GM18873 (cell line): ENCODE measurements around the gene FAM20A.

Source experiments
- ATAC-seq: cut with Tn5 transposase; IDR thresholded peaks from one replicate; pipeline ENCODE4 v1.9.1; 2021; ENCODE audit warnings: mild to moderate bottlenecking, moderate library complexity, moderate number of reproducible peaks; ENCODE audit not compliant: unreplicated experiment, low FRiP score

Gene FAM20A

GRCh38 chr17:68600931-68601564 is at the start of gene FAM20A:
Gene FAM20A, minus strand, starts transcription at chr17:68601367. Its CDS starts 701 bp downstream, at chr17:68600666.
- no peak for ATAC-seq

- no peak for ATAC-seq
Measured at GRCh38 chr17:68649324-68649723, 48.2 kb upstream of the FAM20A start.

- ATAC-seq: no peak
Measured at GRCh38 chr17:68646626-68647526, 45.7 kb upstream of the FAM20A start.

GRCh38 chr17:68642118-68642412 is 40.9 kb upstream of the FAM20A start:
- ATAC-seq: no peak

GRCh38 chr17:68641276-68642117 is 40.3 kb upstream of the FAM20A start:
- ATAC-seq: no peak

- ATAC-seq: no peak
Measured at GRCh38 chr17:68640242-68640989, 39.2 kb upstream of the FAM20A start.

- ATAC-seq: no peak
Measured at GRCh38 chr17:68634345-68634876, 33.2 kb upstream of the FAM20A start.

GRCh38 chr17:68628576-68628957 is 27.4 kb upstream of the FAM20A start:
- no peak for ATAC-seq

- no peak for ATAC-seq
Measured at GRCh38 chr17:68627956-68628575, 26.9 kb upstream of the FAM20A start.

- ATAC-seq: no peak
Measured at GRCh38 chr17:68624381-68624780, 23.2 kb upstream of the FAM20A start.

- ATAC-seq: no peak
Measured at GRCh38 chr17:68623811-68624210, 22.6 kb upstream of the FAM20A start.

GRCh38 chr17:68622423-68622822 is 21.3 kb upstream of the FAM20A start:
- ATAC-seq: no peak

GRCh38 chr17:68621065-68621464 is 19.9 kb upstream of the FAM20A start:
- no peak for ATAC-seq

GRCh38 chr17:68616334-68616733 is 15.2 kb upstream of the FAM20A start:
- ATAC-seq: no peak

GRCh38 chr17:68614718-68615117 is 13.6 kb upstream of the FAM20A start:
- ATAC-seq: no peak

GRCh38 chr17:68613739-68614298 is 12.7 kb upstream of the FAM20A start:
- ATAC-seq: no peak

GRCh38 chr17:68612923-68613292 is 11.7 kb upstream of the FAM20A start:
- no peak for ATAC-seq

- ATAC-seq: no peak
Measured at GRCh38 chr17:68612209-68612922, 11.2 kb upstream of the FAM20A start.
